GM21447 (cell line): Measurements from ENCODE around the gene CC2D1A.

Experiments used
- ATAC-seq: cut with Tn5 transposase; IDR thresholded peaks from one replicate; pipeline ENCODE4 v1.9.1; 2021; ENCODE audit not compliant: unreplicated experiment

CC2D1A gene

GRCh38 chr19:13977803-13978202 is 71.8 kb downstream of the CC2D1A start:
- ATAC-seq: no peak

- ATAC-seq: no peak
Measured at GRCh38 chr19:13978351-13979243, 72.6 kb downstream of the CC2D1A start.

- no peak for ATAC-seq
Measured at GRCh38 chr19:13979244-13979615, 73.2 kb downstream of the CC2D1A start.

GRCh38 chr19:13979686-13980085 is 73.7 kb downstream of the CC2D1A start:
- no peak for ATAC-seq

- no peak for ATAC-seq
Measured at GRCh38 chr19:13980340-13980739, 74.3 kb downstream of the CC2D1A start.
